K562 (cell line): ENCODE measurements around the gene ANKRD6. TPM values are rescaled to one million over a fixed set of nuclear protein-coding genes. Genes with fewer than 3 reads are reported as not detected.

Experiments used
- ATAC-seq: fragments of 200-7000 bp; cut with Tn5 transposase; 3 replicates; pipeline ENCODE4 v1.9.1; 2020; ENCODE audit warnings: moderate library complexity
- BruUV-seq: library from RNA; stranded (reverse); fragments of 400-500 nt; replicated peaks from 2 replicates; lab custom pipeline; 2021; lab: Mats Ljungman, UMichigan
- CTCF ChIA-PET: fragments of 300-600 bp; formaldehyde crosslinking; extraction: SDS; loops from one replicate; lab custom pipeline; 2021; ENCODE audit warnings: low intra/inter-chr PET ratio; lab: Yijun Ruan, JAX
- POLR2A ChIA-PET: fragments of 300-600, 350-650 bp; sonication (Branson Sonifier 250); formaldehyde crosslinking; extraction: SDS; loops from one replicate; lab custom pipeline; 2021; ENCODE audit warnings: antibody characterized with exemption, inconsistent platforms; lab: Yijun Ruan, JAX
- DNase-seq, 4 experiments: peaks; one replicate each; pipeline versions ENCODE4 v3.0.0 to v3.0.0-alpha.2; 2011 to 2018; ENCODE audit warnings: low spot score in 3 of 4, mixed read lengths in 3 of 4; ENCODE audit errors: extremely low read depth in 1 of 4
- FAIRE-seq: peaks from 2 replicates; lab custom pipeline; 2011; peaks lifted over from hg19 to GRCh38; lab: Jason Lieb, UNC
- H2AFZ ChIP-seq: 2 replicates; pipeline ENCODE4 v1.6.0; 2011; ENCODE audit warnings: low read depth, low read length, control low read depth, inconsistent platforms
- H3K27ac ChIP-seq: fragments of 200-600 bp; 3 replicates; pipeline ENCODE4 v1.8.0; 2011; ENCODE audit warnings: low read depth, mild to moderate bottlenecking, control low read depth, inconsistent platforms, low read length, moderate library complexity, mixed read lengths; ENCODE audit errors: extremely low read depth
- H3K27me3 ChIP-seq, 2 experiments: fragments of 300-600 bp in 1 of 2; 2 replicates in 1 of 2; 3 replicates in 1 of 2; pipeline versions ENCODE4 v1.6.0 to v1.8.0; 2011; ENCODE audit warnings: inconsistent platforms in 2 of 2, low read length in 2 of 2, mild to moderate bottlenecking in 1 of 2, mixed read lengths in 1 of 2, moderate library complexity in 1 of 2; ENCODE audit not compliant: control insufficient read depth in 2 of 2, insufficient read depth in 2 of 2
- H3K36me3 ChIP-seq: fragments of 300-600 bp; 3 replicates; pipeline ENCODE4 v1.8.0; 2011; ENCODE audit warnings: mild to moderate bottlenecking, low read length, inconsistent platforms; ENCODE audit not compliant: control insufficient read depth, insufficient read depth
- H3K4me1 ChIP-seq, 2 experiments: fragments of 200-600 bp in 1 of 2; replicated peaks in 1 of 2; 2 replicates in 1 of 2; 3 replicates in 1 of 2; pipeline versions ENCODE4 v1.5.1 to v1.8.0; 2011; ENCODE audit warnings: inconsistent platforms in 2 of 2, low read length in 2 of 2, mild to moderate bottlenecking in 1 of 2, mixed read lengths in 1 of 2, moderate library complexity in 1 of 2; ENCODE audit not compliant: control insufficient read depth in 2 of 2, insufficient read depth in 2 of 2
- H3K4me2 ChIP-seq: 2 replicates; pipeline ENCODE4 v1.6.1; 2011; ENCODE audit warnings: low read length, control low read depth, inconsistent platforms, mixed read lengths; ENCODE audit not compliant: insufficient read depth
- H3K4me3 ChIP-seq: fragments of 200-600 bp; sonication (generic), shearing (Covaris generic); 2 replicates; pipeline ENCODE4 v1.5.1; 2016; ENCODE audit warnings: control low read depth, inconsistent platforms
- H3K79me2 ChIP-seq: fragments of 200-600 bp; 3 replicates; pipeline ENCODE4 v1.8.0; 2011; ENCODE audit warnings: low read length, inconsistent platforms; ENCODE audit not compliant: control insufficient read depth, insufficient read depth
- H3K9ac ChIP-seq, 2 experiments: 2 replicates each; pipeline versions ENCODE4 v1.6.0 to v1.6.1; 2011; ENCODE audit warnings: low read depth in 2 of 2, low read length in 2 of 2, control low read depth in 1 of 2, inconsistent platforms in 1 of 2, mild to moderate bottlenecking in 1 of 2, mixed read lengths in 1 of 2; ENCODE audit not compliant: insufficient read depth in 1 of 2
- H3K9me1 ChIP-seq: one replicate; pipeline ENCODE4 v1.6.0; 2011; ENCODE audit warnings: inconsistent platforms, mild to moderate bottlenecking, low read length, moderate library complexity; ENCODE audit not compliant: control insufficient read depth, insufficient read depth
- H3K9me3 ChIP-seq: replicated peaks from 2 replicates; pipeline ENCODE4 v1.5.1; 2011; ENCODE audit warnings: low read depth, low read length, inconsistent platforms; ENCODE audit not compliant: control insufficient read depth, insufficient read depth
- H4K20me1 ChIP-seq: replicated peaks from 2 replicates; pipeline ENCODE4 v1.6.1; 2011; ENCODE audit warnings: low read length, inconsistent platforms, mixed read lengths; ENCODE audit not compliant: control insufficient read depth, insufficient read depth
- CHCHD3 ChIP-seq: fragments of 250-450 bp; sonication (Bioruptor Pico); IDR thresholded peaks from 2 replicates; pipeline ENCODE4 v2.1.2; 2022; ENCODE audit warnings: mild to moderate bottlenecking
- CREB1 ChIP-seq, 2 experiments: sonication (generic) in 1 of 2; formaldehyde crosslinking in 1 of 2; IDR thresholded peaks; 2 replicates each; pipeline versions ENCODE4 v1.6.1 to v1.8.0; 2012 to 2022; ENCODE audit warnings: inconsistent platforms in 1 of 2, mild to moderate bottlenecking in 1 of 2, missing genetic modification reagents in 1 of 2, moderate library complexity in 1 of 2
- NR3C1 ChIP-seq: sonication (generic); formaldehyde crosslinking; IDR thresholded peaks from 2 replicates; pipeline ENCODE4 v1.8.1; 2022; ENCODE audit warnings: missing genetic modification reagents
- RFX5 ChIP-seq: IDR thresholded peaks from 2 replicates; pipeline ENCODE4 v1.6.1; 2011; ENCODE audit warnings: low read depth, mild to moderate bottlenecking, improper control_type of control experiment, low read length
- SRSF3 ChIP-seq: fragments of 200-400 bp; formaldehyde crosslinking; IDR thresholded peaks from 2 replicates; pipeline ENCODE4 v1.6.1; 2016; ENCODE audit warnings: mild to moderate bottlenecking, low read length, moderate library complexity; ENCODE audit not compliant: insufficient read depth
- XRCC5 ChIP-seq: fragments of 200-400 bp; formaldehyde crosslinking; IDR thresholded peaks from 2 replicates; pipeline ENCODE4 v1.6.1; 2017; ENCODE audit warnings: low read depth, mild to moderate bottlenecking, low read length
- ZNF174 ChIP-seq: fragments of 250-450 bp; sonication (Bioruptor Pico); IDR thresholded peaks from 2 replicates; pipeline ENCODE4 v1.4.0; 2020; ENCODE audit warnings: mild to moderate bottlenecking
- ZNF324 ChIP-seq: fragments of 250-450 bp; sonication (Bioruptor Pico); IDR thresholded peaks from 2 replicates; pipeline ENCODE4 v1.4.0; 2020; ENCODE audit warnings: mild to moderate bottlenecking
- ZNF444 ChIP-seq: fragments of 250-450 bp; sonication (Bioruptor Pico); IDR thresholded peaks from 2 replicates; pipeline ENCODE4 v1.4.0; 2020; ENCODE audit warnings: mild to moderate bottlenecking, moderate library complexity
- WGBS: fragments of 100-300 bp; shearing (Covaris generic); methylation state at CpG from one replicate; pipeline ENCODE4 v1.1.6; 2016; ENCODE audit warnings: low coverage, mixed read lengths; ENCODE audit not compliant: insufficient coverage; ENCODE audit errors: missing lambda C conversion rate; 5-methylcytosine and 5-hydroxymethylcytosine counted together
- in situ Hi-C: fragments of 300-500 bp; cut with MboI; formaldehyde crosslinking; loops from 4 replicates; pipeline ENCODE4 v1.15.0; 2018; ENCODE audit warnings: inconsistent platforms, mixed read lengths
- intact Hi-C: fragments of 100-400 bp; cut with micrococcal nuclease; formaldehyde crosslinking; loops from 2 replicates; pipeline ENCODE4 v1.14.2; 2022
- polyA plus RNA-seq, 8 experiments: library from polyadenylated mRNA; depleted of rRNA in 4 of 8; stranded (reverse) in 5 of 8; unstranded in 3 of 8; fragments of >200 nt; fragmentation: Nextera tagmentation in 2 of 8; fragmentation: Illumina TruSeq in 1 of 8; extraction: Ambion mirVana in 2 of 8; extraction: Trizol in 1 of 8; gene quantifications; 2 replicates each; pipeline versions ENCODE4 v1.2.1 to v1.2.3, GENCODE V29; 2011 to 2014; ENCODE audit warnings: inconsistent platforms in 1 of 8, missing spikeins in 1 of 8
- total RNA-seq, 7 experiments: library from RNA; depleted of rRNA in 6 of 7; stranded (reverse); fragments of >200 nt in 6 of 7; fragmentation: Illumina TruSeq in 2 of 7; extraction: Trizol in 2 of 7; gene quantifications; 2 replicates each; pipeline versions ENCODE4 v1.2.1 to v1.2.3, GENCODE V29; 2011 to 2021; ENCODE audit warnings: low replicate concordance in 1 of 7

Gene ANKRD6
- total and polyA plus RNA-seq, 9 of the 15 experiments (the other 6 are each of a cell fraction or from before 2014, with no cell fraction given): 0.04 to 0.22 (median 0.08) TPM; not detected in 4

GRCh38 chr6:89563866-89564265 is 130.9 kb downstream of the ANKRD6 start (continued):
- TF ChIP-seq ZNF174 (CRISPR knock-in tag) (no peak), ZNF444 (CRISPR knock-in tag) (no peak)
- TF ChIP-seq, all 486 proteins: peak for 0

GRCh38 chr6:89564752-89565427 is 131.9 kb downstream of the ANKRD6 start:
- no peaks in the 10 kb centered on the region for H4K20me1 ChIP-seq
- H3K9me1 ChIP-seq: no peaks in the 10 kb centered on the region
- ATAC-seq: no peak
- no peaks in the 10 kb centered on the region for H3K36me3 ChIP-seq
- peaks cover 35 to 36% of the 10 kb centered on the region in 2 experiments for H3K27me3 ChIP-seq
- no peak for TF ChIP-seq SRSF3
- no peak for TF ChIP-seq ZNF324
- TF ChIP-seq NR3C1: no peak
- TF ChIP-seq RFX5: no peak
- TF ChIP-seq CHCHD3: no peak
- no peak for TF ChIP-seq XRCC5
- TF ChIP-seq CREB1 (IDR thresholded peaks at IDR 0.05): no peak
- TF ChIP-seq CREB1 (CRISPR knock-in tag; IDR thresholded peaks at IDR 0.05): no peak
- no peak for DNase-seq
- H3K79me2 ChIP-seq: no peaks in the 10 kb centered on the region
- BruUV-seq: no TSS peak
- H3K4me1 ChIP-seq: no peaks in the 10 kb centered on the region
- CTCF ChIA-PET: no interaction called here
- POLR2A ChIA-PET: no interaction called here
- no peak overlapping the region for H3K9ac ChIP-seq
- H3K4me2 ChIP-seq: no peak overlapping the region
- no peak overlapping the region for H2AFZ ChIP-seq
- in situ Hi-C loops (no loop called here), intact Hi-C loops (no loop called here)
- 0% methylated on average over 8 of the region's 8 CpGs for WGBS
- H3K9me3 ChIP-seq: no peaks in the 10 kb centered on the region
- no peak overlapping the region for H3K4me3 ChIP-seq
- no peak overlapping the region for H3K27ac ChIP-seq
- FAIRE-seq: no peak
